A549 (cell line): ENCODE measurements around the gene BIN1. TPM values are rescaled to one million over a fixed set of nuclear protein-coding genes. Genes with fewer than 3 reads are reported as not detected.
A peak's percentile ranks its signal among the peaks of the same experiment; 100 is the strongest.

Source experiments
- ATAC-seq, 2 experiments: fragments of 200-7000 bp in 1 of 2; fragments of >200 bp in 1 of 2; cut with Nextera tagmentation in 1 of 2; cut with Tn5 transposase in 1 of 2; 3 replicates each; pipeline versions ENCODE4 v1.8.0 to v1.9.1; 2018 to 2020; ENCODE audit warnings: mild to moderate bottlenecking in 1 of 2, moderate library complexity in 1 of 2
- CTCF ChIA-PET: fragments of 300-600 bp; sonication (Branson Sonifier 250); formaldehyde crosslinking; extraction: SDS; loops from one replicate; lab custom pipeline; 2021; ENCODE audit warnings: antibody characterized with exemption, inconsistent platforms; lab: Yijun Ruan, JAX
- POLR2A ChIA-PET: fragments of 350-600 bp; formaldehyde crosslinking; extraction: SDS; loops from one replicate; lab custom pipeline; 2021; ENCODE audit warnings: antibody characterized with exemption, inconsistent platforms; lab: Yijun Ruan, JAX
- DNase-seq, 2 experiments: peaks; one replicate each; pipeline versions ENCODE4 v3.0.0 to v3.0.0-alpha.2; 2011 to 2016; ENCODE audit warnings: low read depth in 1 of 2, low spot score in 1 of 2
- FAIRE-seq: peaks from 2 replicates; lab custom pipeline; 2011; peaks lifted over from hg19 to GRCh38; lab: Jason Lieb, UNC
- H3K27ac ChIP-seq, 2 experiments: fragments of >200 bp; sonication (Bioruptor Twin); formaldehyde crosslinking; 3 replicates each; pipeline ENCODE4 v1.5.1; 2016 to 2017
- H3K4me1 ChIP-seq: fragments of >200 bp; sonication (Bioruptor Twin); formaldehyde crosslinking; 3 replicates; pipeline ENCODE4 v1.6.1; 2016
- H3K4me2 ChIP-seq: fragments of >200 bp; sonication (Bioruptor Twin); formaldehyde crosslinking; 3 replicates; pipeline ENCODE4 v1.6.1; 2016
- H3K4me3 ChIP-seq: fragments of >200 bp; sonication (Bioruptor Twin); formaldehyde crosslinking; 3 replicates; pipeline ENCODE4 v1.5.1; 2016
- H3K9me3 ChIP-seq: fragments of >200 bp; sonication (Bioruptor Twin); formaldehyde crosslinking; 3 replicates; pipeline ENCODE4 v1.6.1; 2016
- ATOH8 ChIP-seq: fragments of 250-450 bp; sonication (Bioruptor Pico); IDR thresholded peaks from 2 replicates; pipeline ENCODE4 v1.5.0; 2020; ENCODE audit warnings: low read depth, mild to moderate bottlenecking, moderate library complexity
- CBX2 ChIP-seq: fragments of 200-600 bp; sonication (generic); IDR thresholded peaks from 2 replicates; pipeline ENCODE4 v1.6.1; 2016; ENCODE audit warnings: low read depth, mild to moderate bottlenecking, borderline replicate concordance
- CHD4 ChIP-seq: fragments of 200-600 bp; sonication (generic); IDR thresholded peaks from 2 replicates; pipeline ENCODE4 v1.6.1; 2016; ENCODE audit warnings: antibody characterized with exemption, mild to moderate bottlenecking, borderline replicate concordance
- CTCF ChIP-seq: fragments of >200 bp; sonication (Bioruptor Twin); formaldehyde crosslinking; IDR thresholded peaks from 3 replicates; pipeline ENCODE4 v1.5.1; 2016
- E2F6 ChIP-seq: IDR thresholded peaks from 2 replicates; pipeline ENCODE4 v1.6.1; 2012; ENCODE audit warnings: low read depth, borderline replicate concordance
- EHF ChIP-seq: fragments of 250-450 bp; sonication (Bioruptor Pico); IDR thresholded peaks from 2 replicates; pipeline ENCODE4 v1.5.0; 2020; ENCODE audit warnings: mild to moderate bottlenecking
- ELK1 ChIP-seq: fragments of 150-350 bp; IDR thresholded peaks from 2 replicates; pipeline ENCODE4 v1.6.1; 2014; ENCODE audit warnings: low read depth, mild to moderate bottlenecking, low read length
- EP300 ChIP-seq, 2 experiments: fragments of >200 bp; sonication (Bioruptor Twin); formaldehyde crosslinking; IDR thresholded peaks; 2 replicates in 1 of 2; 3 replicates in 1 of 2; pipeline ENCODE4 v1.6.1; 2016 to 2017
- FOSB ChIP-seq: fragments of 250-450 bp; sonication (Bioruptor Pico); IDR thresholded peaks from 2 replicates; pipeline ENCODE4 v1.5.0; 2020; ENCODE audit warnings: mild to moderate bottlenecking, moderate library complexity
- HES2 ChIP-seq: fragments of >200 bp; sonication (Bioruptor Twin); formaldehyde crosslinking; IDR thresholded peaks from 2 replicates; pipeline ENCODE4 v1.6.1; 2016
- HEYL ChIP-seq: fragments of 250-450 bp; sonication (Bioruptor Pico); IDR thresholded peaks from 2 replicates; pipeline ENCODE4 v1.8.0; 2021; ENCODE audit warnings: mild to moderate bottlenecking, moderate library complexity
- HOXB13 ChIP-seq: fragments of 250-450 bp; sonication (Bioruptor Pico); IDR thresholded peaks from 2 replicates; pipeline ENCODE4 v1.5.0; 2020; ENCODE audit warnings: low read depth, mild to moderate bottlenecking, moderate library complexity
- HOXB5 ChIP-seq: fragments of 250-450 bp; sonication (Bioruptor Pico); IDR thresholded peaks from 2 replicates; pipeline ENCODE4 v1.5.0; 2020; ENCODE audit warnings: mild to moderate bottlenecking, moderate library complexity
- JUNB ChIP-seq: fragments of >200 bp; sonication (Bioruptor Twin); formaldehyde crosslinking; IDR thresholded peaks from 2 replicates; pipeline ENCODE4 v1.6.1; 2016
- KDM1A ChIP-seq: fragments of 200-600 bp; sonication (generic); IDR thresholded peaks from 2 replicates; pipeline ENCODE4 v1.6.1; 2016; ENCODE audit warnings: low read depth, mild to moderate bottlenecking
- MAZ ChIP-seq: fragments of 150-350 bp; IDR thresholded peaks from 2 replicates; pipeline ENCODE4 v1.6.1; 2014; ENCODE audit warnings: antibody characterized with exemption, low read depth, low read length, borderline replicate concordance
- NFE2L2 ChIP-seq: fragments of 150-350 bp; conservative IDR thresholded peaks from 2 replicates; pipeline ENCODE4 v1.6.1; 2014; ENCODE audit warnings: low read length
- PBX3 ChIP-seq: IDR thresholded peaks from 2 replicates; pipeline ENCODE4 v1.6.1; 2012
- PHF8 ChIP-seq: fragments of 200-600 bp; sonication (generic); IDR thresholded peaks from 2 replicates; pipeline ENCODE4 v1.6.1; 2016; ENCODE audit warnings: low read depth, mild to moderate bottlenecking, antibody characterized with exemption, moderate library complexity, borderline replicate concordance
- RAD21 ChIP-seq, 2 experiments: fragments of >200 bp in 1 of 2; sonication (Bioruptor Twin) in 1 of 2; formaldehyde crosslinking in 1 of 2; IDR thresholded peaks in 1 of 2; conservative IDR thresholded peaks in 1 of 2; 2 replicates in 1 of 2; 3 replicates in 1 of 2; pipeline ENCODE4 v1.6.1; 2012 to 2018; ENCODE audit warnings: inconsistent platforms in 1 of 2
- RCOR1 ChIP-seq: fragments of 150-350 bp; IDR thresholded peaks from 2 replicates; pipeline ENCODE4 v1.6.1; 2014; ENCODE audit warnings: antibody characterized with exemption, low read length, low read depth
- RNF2 ChIP-seq: fragments of 200-600 bp; sonication (generic); IDR thresholded peaks from 2 replicates; pipeline ENCODE4 v1.6.1; 2016; ENCODE audit warnings: low read depth, mild to moderate bottlenecking, antibody characterized with exemption, moderate library complexity, borderline replicate concordance
- SMC3 ChIP-seq: fragments of >200 bp; sonication (Bioruptor Twin); formaldehyde crosslinking; IDR thresholded peaks from 3 replicates; pipeline ENCODE4 v1.6.1; 2018; ENCODE audit warnings: inconsistent platforms
- SREBF2 ChIP-seq: fragments of 450-650 bp; IDR thresholded peaks from 2 replicates; pipeline ENCODE4 v1.6.1; 2014; ENCODE audit warnings: mild to moderate bottlenecking, moderate library complexity
- WGBS: methylation state at CpG from one replicate; pipeline ENCODE4 v1.1.6; 2017; ENCODE audit errors: missing lambda C conversion rate; 5-methylcytosine and 5-hydroxymethylcytosine counted together
- polyA plus RNA-seq, 4 experiments: library from polyadenylated mRNA; depleted of rRNA in 3 of 4; stranded (reverse); fragments of >200 nt; fragmentation: RNase III in 1 of 4; extraction: RNeasy Plus Mini Kit Qiagen cat#74134 plus additional on column Dnase treatment in 1 of 4; gene quantifications; 2 replicates in 3 of 4; 3 replicates in 1 of 4; pipeline ENCODE4 v1.2.3, GENCODE V29; 2011 to 2017

Gene BIN1
- polyA plus RNA-seq, 2 of the 4 experiments (the other 2 are of a cell fraction), result 15.5 to 34.1 TPM

- H3K4me3 ChIP-seq, result no peak overlapping the region
- peaks cover 9% of the 10 kb centered on the region for H3K4me1 ChIP-seq
- CTCF ChIA-PET, result no interaction called here
- peak; percentile 28 to 45; a peak in 3 of 6 replicates for ATAC-seq
- 46% methylated on average over 10 of the region's 11 CpGs for WGBS
- DNase-seq, result no peak
- TF ChIP-seq HES2, result no peak
- TF ChIP-seq RCOR1, result no peak
- TF ChIP-seq HOXB13 (CRISPR knock-in tag), result no peak
- no peak for TF ChIP-seq JUNB
- no peak for TF ChIP-seq KDM1A
- TF ChIP-seq EP300 (IDR thresholded peaks at IDR 0.05), result no peak
- no peak for TF ChIP-seq RNF2
- TF ChIP-seq NFE2L2, result no peak
- no peak for TF ChIP-seq CHD4
- no peak for TF ChIP-seq EHF
- TF ChIP-seq HEYL (CRISPR knock-in tag), result no peak
- no peak for TF ChIP-seq MAZ
- TF ChIP-seq ATOH8 (CRISPR knock-in tag), result no peak
- TF ChIP-seq FOSB (CRISPR knock-in tag), result no peak
- TF ChIP-seq SMC3, result no peak
- no peak for TF ChIP-seq CTCF
- no peak for TF ChIP-seq HOXB5
- TF ChIP-seq SREBF2, result no peak
- TF ChIP-seq RAD21 (conservative IDR thresholded peaks at IDR 0.05 in 1 of 2, IDR thresholded peaks at IDR 0.05 in 1 of 2), result no peak
- no peak for FAIRE-seq
- H3K4me2 ChIP-seq, result peak overlapping the region; percentile 49
- POLR2A ChIA-PET, result no interaction called here
- no peaks in the 10 kb centered on the region for H3K9me3 ChIP-seq
- H3K27ac ChIP-seq, result peak overlapping the region in 1 of 2 experiments; percentile 38; a peak in 1 of 6 replicates
These were observed 8.7 kb upstream of the BIN1 start for GRCh38 chr2:127115471-127116199.

GRCh38 chr2:127110985-127111384, 4.0 kb upstream of the BIN1 start:
- CTCF ChIA-PET, result no interaction called here
- Histone ChIP-seq H3K4me1 (peaks cover 18% of the 10 kb centered on the region), H3K9me3 (no peaks in the 10 kb centered on the region), H3K4me3 (no peak overlapping the region), H3K4me2 (no peak overlapping the region), H3K27ac (no peak overlapping the region)
- WGBS, result 55% methylated on average over 6 of the region's 6 CpGs
- FAIRE-seq (no peak), DNase-seq (no peak), ATAC-seq (no peak)
- POLR2A ChIA-PET, result no interaction called here
- TF ChIP-seq PHF8, result no peak
- TF ChIP-seq CBX2, result no peak
- no peak for TF ChIP-seq PBX3
- no peak for TF ChIP-seq NFE2L2
- TF ChIP-seq E2F6, result no peak
- no peak for TF ChIP-seq ELK1
- TF ChIP-seq HOXB5, result no peak
